HG03354 (cell line): ENCODE results near the gene CYP2C18.
"Not testable (repeated sequence)": the region's sequence is repeated elsewhere in the genome, so short reads cannot be mapped to it uniquely, and the experiment has no call there.

Source experiments
- ATAC-seq: cut with Tn5 transposase; IDR thresholded peaks from one replicate; pipeline ENCODE4 v1.9.1; 2021; ENCODE audit warnings: mild to moderate bottlenecking; ENCODE audit not compliant: unreplicated experiment, poor library complexity, severe bottlenecking

Gene CYP2C18

GRCh38 chr10:94683214-94684054 lies at the start of gene CYP2C18:
Gene CYP2C18 (plus strand): TSS chr10:94683729. CDS start chr10:94683820, 91 bp downstream.
- no peak for ATAC-seq

GRCh38 chr10:94638097-94638496 lies 45.4 kb upstream of the CYP2C18 start:
- not testable (repeated sequence) for ATAC-seq

- ATAC-seq = no peak
Observed at GRCh38 chr10:94639902-94640301, 43.6 kb upstream of the CYP2C18 start.

- ATAC-seq = no peak
Observed at GRCh38 chr10:94640562-94640961, 43.0 kb upstream of the CYP2C18 start.

GRCh38 chr10:94641480-94641879 lies 42.0 kb upstream of the CYP2C18 start:
- ATAC-seq = no peak

GRCh38 chr10:94644352-94644751 lies 39.2 kb upstream of the CYP2C18 start:
- no peak for ATAC-seq

- peak; percentile 75 for ATAC-seq
Observed at GRCh38 chr10:94645285-94645684, 38.2 kb upstream of the CYP2C18 start.

- not testable (repeated sequence) for ATAC-seq
Observed at GRCh38 chr10:94655201-94655600, 28.3 kb upstream of the CYP2C18 start.

GRCh38 chr10:94663061-94663460 lies 20.5 kb upstream of the CYP2C18 start:
- ATAC-seq = not testable (repeated sequence)

GRCh38 chr10:94666391-94667102 lies 17.0 kb upstream of the CYP2C18 start:
- no peak for ATAC-seq

GRCh38 chr10:94673614-94674321 lies 9.8 kb upstream of the CYP2C18 start:
- ATAC-seq = no peak

GRCh38 chr10:94676496-94676895 lies 7.0 kb upstream of the CYP2C18 start:
- ATAC-seq = no peak

GRCh38 chr10:94677691-94678090 lies 5.8 kb upstream of the CYP2C18 start:
- ATAC-seq = peak; percentile 35

GRCh38 chr10:94678475-94678874 lies 5.1 kb upstream of the CYP2C18 start:
- no peak for ATAC-seq

- peak; percentile 85 for ATAC-seq
Observed at GRCh38 chr10:94680544-94680943, 3.0 kb upstream of the CYP2C18 start.

- ATAC-seq = not testable (repeated sequence)
Observed at GRCh38 chr10:94682636-94683035, 893 bp upstream of the CYP2C18 start.

- ATAC-seq = no peak
Observed at GRCh38 chr10:94687625-94688248, 4.2 kb downstream of the CYP2C18 start.

- no peak for ATAC-seq
Observed at GRCh38 chr10:94706089-94706488, 22.6 kb downstream of the CYP2C18 start.

GRCh38 chr10:94710578-94710977 lies 27.0 kb downstream of the CYP2C18 start:
- no peak for ATAC-seq

- no peak for ATAC-seq
Observed at GRCh38 chr10:94725871-94726270, 42.3 kb downstream of the CYP2C18 start.
